Measurements from ENCODE around the gene ATOH8. TPM values are rescaled to one million over a fixed set of nuclear protein-coding genes. Genes with fewer than 3 reads are reported as not detected.

Gene ATOH8, protein sequence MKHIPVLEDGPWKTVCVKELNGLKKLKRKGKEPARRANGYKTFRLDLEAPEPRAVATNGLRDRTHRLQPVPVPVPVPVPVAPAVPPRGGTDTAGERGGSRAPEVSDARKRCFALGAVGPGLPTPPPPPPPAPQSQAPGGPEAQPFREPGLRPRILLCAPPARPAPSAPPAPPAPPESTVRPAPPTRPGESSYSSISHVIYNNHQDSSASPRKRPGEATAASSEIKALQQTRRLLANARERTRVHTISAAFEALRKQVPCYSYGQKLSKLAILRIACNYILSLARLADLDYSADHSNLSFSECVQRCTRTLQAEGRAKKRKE
- total RNA-seq (2022; extraction: Qiagen RNA extraction; ENCODE audit: low read depth): 7.8 to 14.0 TPM (median 9.8 TPM) in 5 replicates

DNA sequence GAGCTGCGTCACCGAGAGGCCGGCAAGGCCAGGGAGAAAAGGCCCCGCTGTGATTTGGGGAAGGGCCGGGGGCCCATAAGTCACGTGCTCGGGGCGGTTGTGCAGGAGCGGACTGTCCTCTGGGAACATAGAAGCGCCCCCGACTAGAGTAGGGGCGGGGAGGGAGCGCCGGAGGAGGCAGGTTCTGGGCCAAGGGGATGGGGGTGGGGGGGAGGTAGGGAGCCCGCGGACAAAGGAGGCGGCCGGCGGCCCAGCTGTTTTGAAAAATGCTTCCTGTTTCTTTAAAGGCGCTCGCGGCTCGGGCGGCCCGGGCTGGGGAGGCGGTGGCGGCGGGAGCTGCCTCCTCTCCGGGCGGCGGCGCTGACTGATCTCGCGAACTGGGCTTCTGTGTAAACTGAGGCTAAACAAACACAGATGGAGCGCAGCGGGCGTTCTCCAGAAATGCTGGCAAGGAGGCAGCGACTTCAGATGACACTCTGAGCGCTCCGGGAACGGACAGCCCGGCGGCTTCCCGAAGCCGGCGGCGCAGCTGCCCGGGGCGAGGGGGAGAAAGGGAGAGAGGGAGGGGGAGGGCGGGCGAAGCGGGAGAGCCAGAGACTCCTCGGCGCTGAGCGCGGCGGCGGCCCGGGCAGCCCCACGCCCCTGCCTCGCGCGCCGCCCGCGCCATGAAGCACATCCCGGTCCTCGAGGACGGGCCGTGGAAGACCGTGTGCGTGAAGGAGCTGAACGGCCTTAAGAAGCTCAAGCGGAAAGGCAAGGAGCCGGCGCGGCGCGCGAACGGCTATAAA lies at the start of gene ATOH8:
ATOH8 (plus strand) TSS at position 467 of the 788 bp plus-strand sequence; CDS start at position 666, 199 bp downstream.

Other genes starting within 250 kb of the ATOH8 start
- gene MAT2A, start 214.8 kb upstream of the ATOH8 start, total RNA-seq (2022; extraction: Qiagen RNA extraction; ENCODE audit: low read depth): 515 to 543 TPM (median 532 TPM) in 5 replicates
- gene GGCX, start 192.5 kb upstream of the ATOH8 start, total RNA-seq (2022; extraction: Qiagen RNA extraction; ENCODE audit: low read depth): 32.9 to 50.9 TPM (median 42.8 TPM) in 5 replicates
- 14.1 to 23.2 TPM (median 16.8 TPM) in 5 replicates for gene VAMP8, start 176.4 kb upstream of the ATOH8 start, total RNA-seq (2022; extraction: Qiagen RNA extraction; ENCODE audit: low read depth)
- gene VAMP5, start 169.6 kb upstream of the ATOH8 start, total RNA-seq (2022; extraction: Qiagen RNA extraction; ENCODE audit: low read depth): 0.31 TPM in 1 of 5 replicates, not detected in the others
- gene RNF181, start 158.2 kb upstream of the ATOH8 start, total RNA-seq (2022; extraction: Qiagen RNA extraction; ENCODE audit: low read depth): 173 to 202 TPM (median 185 TPM) in 5 replicates
- 10.0 to 16.7 TPM (median 15.3 TPM) in 5 replicates for gene TMEM150A, start 151.3 kb upstream of the ATOH8 start, total RNA-seq (2022; extraction: Qiagen RNA extraction; ENCODE audit: low read depth)
- 22.0 to 33.1 TPM (median 29.1 TPM) in 5 replicates for gene C2orf68, start 141.9 kb upstream of the ATOH8 start, total RNA-seq (2022; extraction: Qiagen RNA extraction; ENCODE audit: low read depth)
- gene USP39, start 137.8 kb upstream of the ATOH8 start, total RNA-seq (2022; extraction: Qiagen RNA extraction; ENCODE audit: low read depth): 67.5 to 73.6 TPM (median 72.6 TPM) in 5 replicates
- gene SFTPB, start 85.8 kb upstream of the ATOH8 start, total RNA-seq (2022; extraction: Qiagen RNA extraction; ENCODE audit: low read depth): 0.11 to 0.14 TPM in 2 of 5 replicates, not detected in the others
- 0.38 TPM in 1 of 5 replicates, not detected in the others for gene GNLY, start 59.6 kb upstream of the ATOH8 start, total RNA-seq (2022; extraction: Qiagen RNA extraction; ENCODE audit: low read depth)
- 26.3 to 55.5 TPM (median 39.5 TPM) in 5 replicates for gene ST3GAL5, start 135.0 kb downstream of the ATOH8 start, total RNA-seq (2022; extraction: Qiagen RNA extraction; ENCODE audit: low read depth)